ENCODE measurements around the gene GNL3. TPM values are rescaled to one million over a fixed set of nuclear protein-coding genes. Genes with fewer than 3 reads are reported as not detected.

GNL3 gene
- total and polyA plus RNA-seq, 2 of the 8 experiments (the other 6 are each of a cell fraction or from before 2014, with no cell fraction given) = 45.5 to 184 TPM

- no peak for TF ChIP-seq BACH1 (IDR thresholded peaks at IDR 0.05; ENCODE audit: low read length)
- TF ChIP-seq NANOG (IDR thresholded peaks at IDR 0.05; ENCODE audit: insufficient read depth, low read depth, low read length, poor library complexity, severe bottlenecking) = no peak
- TF ChIP-seq GABPA (IDR thresholded peaks at IDR 0.05; ENCODE audit: borderline replicate concordance, insufficient read depth, low read length) = no peak
- no peak for TF ChIP-seq PHF8 (conservative IDR thresholded peaks at IDR 0.05; ENCODE audit: low read depth, low read length)
- no peak for TF ChIP-seq CEBPB (IDR thresholded peaks at IDR 0.05; ENCODE audit: low read depth, low read length)
- peak; percentile 76 for TF ChIP-seq CTBP2 (IDR thresholded peaks at IDR 0.05; ENCODE audit: borderline replicate concordance, insufficient read depth, insufficient read length, low read length)
- no peak for TF ChIP-seq BCL11A (IDR thresholded peaks at IDR 0.05; ENCODE audit: low read depth in 2 of 2, low read length in 2 of 2)
- TF ChIP-seq ATF3 (IDR thresholded peaks at IDR 0.05; ENCODE audit: insufficient read depth, low read depth, low read length) = no peak
- TF ChIP-seq KDM5A (IDR thresholded peaks at IDR 0.05; ENCODE audit: low read length) = no peak
- TF ChIP-seq NRF1 (IDR thresholded peaks at IDR 0.05; ENCODE audit: low read depth, low read length) = no peak
- no peak for TF ChIP-seq RBBP5 (IDR thresholded peaks at IDR 0.05; ENCODE audit: borderline replicate concordance, low read depth, low read length)
- TF ChIP-seq SP2 (IDR thresholded peaks at IDR 0.05; ENCODE audit: low read length) = no peak
- TF ChIP-seq YY1 (IDR thresholded peaks at IDR 0.05; ENCODE audit: low read depth, low read length) = 0 out of 2 replicates have a peak, but pooled peaks have one; percentile 8
- no peak for TF ChIP-seq SIRT6 (IDR thresholded peaks at IDR 0.05; ENCODE audit: low read length)
- no peak for TF ChIP-seq TEAD4 (IDR thresholded peaks at IDR 0.05; ENCODE audit: low read depth, low read length)
- no peak for TF ChIP-seq SRF (IDR thresholded peaks at IDR 0.05; ENCODE audit: low read depth, low read length)
- TF ChIP-seq RXRA (IDR thresholded peaks at IDR 0.05; ENCODE audit: insufficient read depth, low read depth, low read length) = no peak
- TF ChIP-seq SAP30 (IDR thresholded peaks at IDR 0.05; ENCODE audit: insufficient read depth, insufficient replicate concordance, low read length) = peak; percentile 82
- TF ChIP-seq SUZ12 (IDR thresholded peaks at IDR 0.05; ENCODE audit: low read length) = no peak
- no peak for TF ChIP-seq USF2 (IDR thresholded peaks at IDR 0.05; ENCODE audit: low read length)
- no peak for TF ChIP-seq MAFK (IDR thresholded peaks at IDR 0.05; ENCODE audit: low read depth, low read length)
- no peak for TF ChIP-seq EP300 (IDR thresholded peaks at IDR 0.05; ENCODE audit: borderline replicate concordance in 1 of 2, low read depth in 2 of 2, low read length in 2 of 2)
- TF ChIP-seq TAF7 (optimal IDR thresholded peaks at IDR 0.05; ENCODE audit: borderline replicate concordance, low read depth, low read length) = no peak
- TF ChIP-seq RFX5 (IDR thresholded peaks at IDR 0.05; ENCODE audit: borderline replicate concordance, low read depth, low read length) = no peak
- no peak for TF ChIP-seq CHD2 (IDR thresholded peaks at IDR 0.05; ENCODE audit: low read length)
Measured at GRCh38 chr3:52685285-52685708, 535 bp upstream of the GNL3 start (continued).

Data from H1 (cell line).